PC-3 (cell line): ENCODE data around the gene SUSD6. TPM values are rescaled to one million over a fixed set of nuclear protein-coding genes. Genes with fewer than 3 reads are reported as not detected.
A peak's percentile ranks its signal among the peaks of the same experiment; 100 is the strongest.
"Not testable (repeated sequence)": the region's sequence is repeated elsewhere in the genome, so short reads cannot be mapped to it uniquely, and the experiment has no call there.

Experiments
- ATAC-seq: fragments of 200-7000 bp; cut with Tn5 transposase; 2 replicates; pipeline ENCODE4 v1.9.1; 2020; ENCODE audit warnings: mild to moderate bottlenecking, moderate library complexity
- BruUV-seq: library from RNA; stranded (reverse); fragments of 400-500 nt; replicated peaks from 2 replicates; lab custom pipeline; 2021; lab: Mats Ljungman, UMichigan
- CTCF ChIA-PET: fragments of 300-600 bp; sonication (Branson Sonifier 250); formaldehyde crosslinking; loops from one replicate; lab custom pipeline; 2022; ENCODE audit warnings: antibody characterized with exemption; lab: Charles Lee
- POLR2A ChIA-PET: fragments of 300-600 bp; sonication (Branson Sonifier 250); formaldehyde crosslinking; loops from one replicate; lab custom pipeline; 2022; ENCODE audit warnings: antibody characterized with exemption; ENCODE audit not compliant: unreplicated experiment; lab: Charles Lee
- DNase-seq: peaks from one replicate; pipeline ENCODE4 v3.0.0-alpha.2; 2015
- H2AFZ ChIP-seq: fragments of 300-600 bp; sonication (generic); 2 replicates; pipeline ENCODE4 v1.6.0; 2016; ENCODE audit warnings: antibody characterized with exemption, low read length
- H3F3A ChIP-seq: fragments of 300-600 bp; sonication (generic); one replicate; pipeline ENCODE4 v1.6.0; 2017; ENCODE audit warnings: antibody characterized with exemption, low read length, control low read depth, mild to moderate bottlenecking; ENCODE audit not compliant: unreplicated experiment
- H3K27ac ChIP-seq: fragments of 300-600 bp; sonication (generic); 2 replicates; pipeline ENCODE4 v1.5.1; 2016; ENCODE audit warnings: mild to moderate bottlenecking, low read length
- H3K27me3 ChIP-seq: fragments of 300-600 bp; sonication (generic); 2 replicates; pipeline ENCODE4 v1.6.1; 2016; ENCODE audit warnings: low read length, mixed read lengths
- H3K36me3 ChIP-seq: fragments of 300-600 bp; sonication (generic); 2 replicates; pipeline ENCODE4 v1.6.1; 2016; ENCODE audit warnings: low read depth, mixed run types, low read length, mixed read lengths
- H3K4me1 ChIP-seq: fragments of 300-600 bp; sonication (generic); 2 replicates; pipeline ENCODE4 v1.5.1; 2016; ENCODE audit warnings: low read length; ENCODE audit not compliant: insufficient read depth
- H3K4me2 ChIP-seq: fragments of 300-600 bp; sonication (generic); 2 replicates; pipeline ENCODE4 v1.6.0; 2016; ENCODE audit warnings: low read length
- H3K4me3 ChIP-seq: fragments of 300-600 bp; sonication (generic); 2 replicates; pipeline ENCODE4 v1.5.1; 2016; ENCODE audit warnings: mild to moderate bottlenecking, low read length, mixed read lengths
- H3K79me2 ChIP-seq: fragments of 300-600 bp; sonication (generic); 2 replicates; pipeline ENCODE4 v1.6.1; 2017; ENCODE audit warnings: low read length, mixed read lengths
- H3K9ac ChIP-seq: fragments of 300-600 bp; sonication (generic); 2 replicates; pipeline ENCODE4 v1.6.0; 2016; ENCODE audit warnings: mild to moderate bottlenecking, low read length
- H3K9me2 ChIP-seq: fragments of 300-600 bp; sonication (generic); replicated peaks from 2 replicates; pipeline ENCODE4 v1.6.1; 2016; ENCODE audit warnings: mixed run types, low read length, mixed read lengths
- H3K9me3 ChIP-seq: fragments of 300-600 bp; sonication (generic); 2 replicates; pipeline ENCODE4 v1.6.1; 2016; ENCODE audit warnings: low read length, mixed read lengths
- H4K20me1 ChIP-seq: fragments of 300-600 bp; sonication (generic); 2 replicates; pipeline ENCODE4 v1.6.1; 2016; ENCODE audit warnings: low read length, mixed read lengths
- CTCF ChIP-seq: fragments of 300-600 bp; sonication (generic); conservative IDR thresholded peaks from 2 replicates; pipeline ENCODE4 v1.5.1; 2017; ENCODE audit warnings: antibody characterized with exemption, low read depth, mild to moderate bottlenecking, low read length
- EZH2 ChIP-seq: fragments of 300-600 bp; sonication (generic); IDR thresholded peaks from one replicate; pipeline ENCODE4 v1.6.1; 2017; ENCODE audit warnings: antibody characterized with exemption, mild to moderate bottlenecking, low read length; ENCODE audit not compliant: unreplicated experiment
- EZH2phosphoT487 ChIP-seq: fragments of 300-600 bp; sonication (generic); IDR thresholded peaks from 2 replicates; pipeline ENCODE4 v1.6.1; 2018; ENCODE audit warnings: mild to moderate bottlenecking, antibody characterized with exemption, low read length, borderline replicate concordance
- intact Hi-C: fragments of 100-400 bp; cut with micrococcal nuclease; formaldehyde crosslinking; loops from 2 replicates; pipeline ENCODE4 v1.9.0; 2023
- total RNA-seq: library from RNA; depleted of rRNA; stranded (reverse); fragments of >200 nt; gene quantifications from 2 replicates; pipeline ENCODE4 v1.2.3, GENCODE V29; 2014

The SUSD6 gene
- total RNA-seq, 1 experiment from 2014 or later, result 6.1 TPM

- Histone ChIP-seq H3K27ac (no peak overlapping the region), H3K27me3 (no peaks in the 10 kb centered on the region), H3F3A (no peaks in the 10 kb centered on the region), H2AFZ (no peak overlapping the region), H3K9me3 (peaks cover 10% of the 10 kb centered on the region), H3K9ac (no peak overlapping the region), H3K4me3 (no peak overlapping the region), H3K4me2 (no peak overlapping the region), H3K9me2 (no peaks in the 10 kb centered on the region), H3K36me3 (0 out of 2 replicates have a peak, but pooled peaks cover 6% of the 10 kb centered on the region), H4K20me1 (no peaks in the 10 kb centered on the region), H3K4me1 (peaks cover 9% of the 10 kb centered on the region), H3K79me2 (peaks cover 10% of the 10 kb centered on the region; the same call in 1 of the 2 replicates)
- no peak for TF ChIP-seq CTCF
- TF ChIP-seq EZH2phosphoT487, result no peak
- no peak for TF ChIP-seq EZH2
- ChIA-PET CTCF (no interaction called here), POLR2A (no interaction called here)
- DNase-seq (no peak), ATAC-seq (0 out of 2 replicates have a peak, but pooled peaks have one; percentile 19)
- no TSS peak for BruUV-seq
- intact Hi-C loops, result no loop called here
Observed at GRCh38 chr14:69637503-69638031, 26.2 kb downstream of the SUSD6 start.

- Histone ChIP-seq H3K9me2 (no peaks in the 10 kb centered on the region), H4K20me1 (peaks cover 6% of the 10 kb centered on the region), H3K9ac (no peak overlapping the region), H3F3A (peaks cover 10% of the 10 kb centered on the region), H3K79me2 (peaks cover 28% of the 10 kb centered on the region), H3K27ac (no peak overlapping the region), H3K4me3 (no peak overlapping the region), H3K4me2 (no peak overlapping the region), H2AFZ (no peak overlapping the region), H3K4me1 (peaks cover 24% of the 10 kb centered on the region), H3K9me3 (peaks cover 10% of the 10 kb centered on the region), H3K27me3 (no peaks in the 10 kb centered on the region), H3K36me3 (0 out of 2 replicates have a peak, but pooled peaks cover 6% of the 10 kb centered on the region)
- TF ChIP-seq CTCF (no peak), EZH2 (no peak), EZH2phosphoT487 (no peak)
- ATAC-seq (no peak), DNase-seq (no peak)
- POLR2A ChIA-PET, result no interaction called here
- intact Hi-C loops, result no loop called here
- CTCF ChIA-PET, result no interaction called here
- no TSS peak for BruUV-seq
Observed at GRCh38 chr14:69640931-69641330, 29.5 kb downstream of the SUSD6 start.

GRCh38 chr14:69642212-69642793 lies 30.9 kb downstream of the SUSD6 start:
- intact Hi-C loops, result loop anchor here (2.0 kb wide), 2 partner anchors 16 to 66 kb away; no protein-coding TSS in a partner anchor
- not testable (repeated sequence) for ATAC-seq, H4K20me1 ChIP-seq

More at GRCh38 chr14:69642212-69642793, 30.9 kb downstream of the SUSD6 start:
- H3K4me3 ChIP-seq, H2AFZ ChIP-seq, H3K36me3 ChIP-seq, H3K9ac ChIP-seq, H3K9me2 ChIP-seq, H3K27me3 ChIP-seq, POLR2A ChIA-PET, CTCF ChIA-PET, BruUV-seq, H3K27ac ChIP-seq, DNase-seq, H3K4me2 ChIP-seq: not testable (repeated sequence)
- Histone ChIP-seq H3K9me3 (peaks cover 10% of the 10 kb centered on the region), H3K4me1 (peaks cover 30% of the 10 kb centered on the region), H3F3A (peaks cover 10% of the 10 kb centered on the region), H3K79me2 (peaks cover 37% of the 10 kb centered on the region)
